Chondrocyte (in vitro differentiated cells): ENCODE data around the gene CFLAR. TPM values are rescaled to one million over a fixed set of nuclear protein-coding genes. Genes with fewer than 3 reads are reported as not detected.
"Not testable (repeated sequence)": the region's sequence is repeated elsewhere in the genome, so short reads cannot be mapped to it uniquely, and the experiment has no call there.

Experiments
- DNase-seq: peaks from one replicate; pipeline ENCODE4 v3.0.0; 2021; ENCODE audit warnings: mixed read lengths, low spot score
- H3K27ac Mint-ChIP-seq: one replicate; pipeline ENCODE4 v1.8.0; 2021; ENCODE audit warnings: mild to moderate bottlenecking, moderate library complexity, mixed read lengths; ENCODE audit not compliant: unreplicated experiment
- H3K27me3 Mint-ChIP-seq: 2 replicates; pipeline ENCODE4 v1.8.0; 2021; ENCODE audit warnings: low read depth, mixed read lengths
- H3K36me3 Mint-ChIP-seq: 2 replicates; pipeline ENCODE4 v1.8.0; 2021; ENCODE audit warnings: low read depth, mixed read lengths
- H3K4me1 Mint-ChIP-seq: 2 replicates; pipeline ENCODE4 v1.8.0; 2021; ENCODE audit warnings: low read depth, mild to moderate bottlenecking, mixed read lengths
- H3K4me3 Mint-ChIP-seq: one replicate; pipeline ENCODE4 v1.8.0; 2021; ENCODE audit warnings: mild to moderate bottlenecking, moderate library complexity, mixed read lengths; ENCODE audit not compliant: unreplicated experiment
- H3K9me3 Mint-ChIP-seq: 2 replicates; pipeline ENCODE4 v1.8.0; 2021; ENCODE audit warnings: low read depth, mixed read lengths
- CTCF ChIP-seq: fragments of 200-600 bp; sonication (generic); IDR thresholded peaks from 2 replicates; pipeline ENCODE4 v1.5.0; 2021; ENCODE audit warnings: antibody characterized with exemption, mild to moderate bottlenecking, moderate library complexity
- total RNA-seq: library from RNA; stranded (reverse); gene quantifications from 3 replicates; pipeline ENCODE4 v1.2.1, GENCODE V29; 2021

Gene CFLAR
- total RNA-seq, 1 donor from 2014 or later, result 35.8 TPM

- Mint-ChIP-seq H3K27me3 (no peaks in the 10 kb centered on the region), H3K27ac (no peak overlapping the region), H3K4me1 (no peaks in the 10 kb centered on the region), H3K36me3 (no peaks in the 10 kb centered on the region), H3K9me3 (no peaks in the 10 kb centered on the region), H3K4me3 (no peak overlapping the region)
- no peak for DNase-seq
- no peak for TF ChIP-seq CTCF
Observed at GRCh38 chr2:201176081-201176481, 60.1 kb downstream of the CFLAR start.

- H3K4me3 Mint-ChIP-seq, result no peak overlapping the region
- DNase-seq, result no peak
- H3K4me1 Mint-ChIP-seq, result no peaks in the 10 kb centered on the region
- H3K27ac Mint-ChIP-seq, result no peak overlapping the region
- no peaks in the 10 kb centered on the region for H3K27me3 Mint-ChIP-seq
- no peak for TF ChIP-seq CTCF
- no peaks in the 10 kb centered on the region for H3K36me3 Mint-ChIP-seq
- no peaks in the 10 kb centered on the region for H3K9me3 Mint-ChIP-seq
Observed at GRCh38 chr2:201180010-201180409, 64.0 kb downstream of the CFLAR start.

- peak; percentile 18 for TF ChIP-seq CTCF
- H3K27ac Mint-ChIP-seq, result no peak within 1 kb of the TSS
- no peaks in the 10 kb centered on the region for H3K27me3 Mint-ChIP-seq
- no peaks in the 10 kb centered on the region for H3K36me3 Mint-ChIP-seq
- no peaks in the 10 kb centered on the region for H3K4me1 Mint-ChIP-seq
- H3K4me3 Mint-ChIP-seq, result no peak within 1 kb of the TSS
- no peak for DNase-seq
- H3K9me3 Mint-ChIP-seq, result no peaks in the 10 kb centered on the region
Observed at GRCh38 chr2:201182650-201183364, 66.8 kb downstream of the CFLAR start, which contains the start of gene CASP10. Gene CASP10 (plus strand): TSS chr2:201183141. CDS start chr2:201185778, 2,637 bp downstream.

- no peak for DNase-seq
- peaks cover under 1% of the 10 kb centered on the region for H3K9me3 Mint-ChIP-seq
- no peak overlapping the region for H3K4me3 Mint-ChIP-seq
- H3K27me3 Mint-ChIP-seq, result no peaks in the 10 kb centered on the region
- H3K36me3 Mint-ChIP-seq, result no peaks in the 10 kb centered on the region
- no peaks in the 10 kb centered on the region for H3K4me1 Mint-ChIP-seq
- no peak for TF ChIP-seq CTCF
- no peak overlapping the region for H3K27ac Mint-ChIP-seq
Observed at GRCh38 chr2:201183365-201183727, 67.4 kb downstream of the CFLAR start.

GRCh38 chr2:201183835-201184234, 67.9 kb downstream of the CFLAR start:
- not testable (repeated sequence) for H3K27me3 Mint-ChIP-seq, H3K4me1 Mint-ChIP-seq, H3K27ac Mint-ChIP-seq, DNase-seq, H3K9me3 Mint-ChIP-seq, H3K4me3 Mint-ChIP-seq, H3K36me3 Mint-ChIP-seq

GRCh38 chr2:201184248-201184647, 68.3 kb downstream of the CFLAR start:
- not testable (repeated sequence) for H3K36me3 Mint-ChIP-seq, H3K9me3 Mint-ChIP-seq, H3K27ac Mint-ChIP-seq, H3K27me3 Mint-ChIP-seq, DNase-seq, H3K4me1 Mint-ChIP-seq, H3K4me3 Mint-ChIP-seq
